KMS-11 (cell line): ENCODE data around the gene CC2D2A.

Experiments used
- H2AFZ ChIP-seq: fragments of 200-600 bp; sonication (generic); 2 replicates; pipeline ENCODE4 v1.6.1; 2016; ENCODE audit warnings: antibody characterized with exemption, mixed run types, low read depth
- H3K27ac ChIP-seq: fragments of 200-600 bp; sonication (generic); 2 replicates; pipeline ENCODE4 v1.6.1; 2016; ENCODE audit warnings: mild to moderate bottlenecking, mixed run types
- H3K27me3 ChIP-seq: fragments of 200-600 bp; sonication (generic); 2 replicates; pipeline ENCODE4 v1.6.1; 2017; ENCODE audit warnings: mild to moderate bottlenecking, low read depth, mixed run types, moderate library complexity; ENCODE audit not compliant: insufficient read depth
- H3K36me3 ChIP-seq: fragments of 200-600 bp; sonication (generic); 2 replicates; pipeline ENCODE4 v1.6.1; 2017; ENCODE audit warnings: mild to moderate bottlenecking, mixed run types; ENCODE audit not compliant: insufficient read depth
- H3K4me1 ChIP-seq: fragments of 200-600 bp; sonication (generic); 2 replicates; pipeline ENCODE4 v1.6.1; 2016; ENCODE audit warnings: mild to moderate bottlenecking, low read depth, mixed run types; ENCODE audit not compliant: poor library complexity, severe bottlenecking
- H3K4me2 ChIP-seq: fragments of 200-600 bp; sonication (generic); 2 replicates; pipeline ENCODE4 v1.7.0; 2016; ENCODE audit warnings: mild to moderate bottlenecking, mixed run types
- H3K4me3 ChIP-seq: fragments of 200-600 bp; sonication (generic); IDR thresholded peaks from 2 replicates; pipeline ENCODE4 v1.6.1; 2017; ENCODE audit warnings: low read depth, low read length, mixed read lengths; ENCODE audit not compliant: insufficient read depth
- H3K79me2 ChIP-seq: fragments of 200-600 bp; sonication (generic); 2 replicates; pipeline ENCODE4 v1.6.1; 2016; ENCODE audit warnings: low read depth, mixed run types; ENCODE audit not compliant: insufficient read depth
- H3K9ac ChIP-seq: fragments of 200-600 bp; sonication (generic); 2 replicates; pipeline ENCODE4 v1.6.1; 2016; ENCODE audit warnings: mild to moderate bottlenecking, mixed run types
- H4K20me1 ChIP-seq: fragments of 200-600 bp; sonication (generic); 2 replicates; pipeline ENCODE4 v1.6.1; 2016; ENCODE audit warnings: mild to moderate bottlenecking, mixed run types; ENCODE audit not compliant: insufficient read depth
- CTCF ChIP-seq: fragments of 200-600 bp; sonication (generic); conservative IDR thresholded peaks from 2 replicates; pipeline ENCODE4 v1.6.1; 2017; ENCODE audit warnings: low read depth, mild to moderate bottlenecking, antibody characterized with exemption, low read length, moderate library complexity, mixed read lengths

Gene CC2D2A

GRCh38 chr4:15535599-15535998 is 65.9 kb downstream of the CC2D2A start:
- H3K4me2 ChIP-seq, result no peak overlapping the region
- no peak overlapping the region for H3K9ac ChIP-seq
- no peaks in the 10 kb centered on the region for H3K4me1 ChIP-seq

GRCh38 chr4:15536552-15537499 is 67.1 kb downstream of the CC2D2A start:
- no peaks in the 10 kb centered on the region for H4K20me1 ChIP-seq
- H3K27ac ChIP-seq, result no peak overlapping the region
- H3K4me2 ChIP-seq, result no peak overlapping the region
- no peak overlapping the region for H3K9ac ChIP-seq
- no peak overlapping the region for H2AFZ ChIP-seq
- H3K4me1 ChIP-seq, result no peaks in the 10 kb centered on the region
- TF ChIP-seq CTCF, result no peak
- H3K4me3 ChIP-seq, result no peak overlapping the region
- no peaks in the 10 kb centered on the region for H3K36me3 ChIP-seq
- H3K27me3 ChIP-seq, result no peaks in the 10 kb centered on the region
- no peaks in the 10 kb centered on the region for H3K79me2 ChIP-seq

More at GRCh38 chr4:15535599-15535998, 65.9 kb downstream of the CC2D2A start:
- Histone ChIP-seq H2AFZ (no peak overlapping the region), H3K79me2 (no peaks in the 10 kb centered on the region), H3K36me3 (no peaks in the 10 kb centered on the region), H3K27ac (no peak overlapping the region), H3K4me3 (no peak overlapping the region), H4K20me1 (no peaks in the 10 kb centered on the region), H3K27me3 (no peaks in the 10 kb centered on the region)
- no peak for TF ChIP-seq CTCF

DNA sequence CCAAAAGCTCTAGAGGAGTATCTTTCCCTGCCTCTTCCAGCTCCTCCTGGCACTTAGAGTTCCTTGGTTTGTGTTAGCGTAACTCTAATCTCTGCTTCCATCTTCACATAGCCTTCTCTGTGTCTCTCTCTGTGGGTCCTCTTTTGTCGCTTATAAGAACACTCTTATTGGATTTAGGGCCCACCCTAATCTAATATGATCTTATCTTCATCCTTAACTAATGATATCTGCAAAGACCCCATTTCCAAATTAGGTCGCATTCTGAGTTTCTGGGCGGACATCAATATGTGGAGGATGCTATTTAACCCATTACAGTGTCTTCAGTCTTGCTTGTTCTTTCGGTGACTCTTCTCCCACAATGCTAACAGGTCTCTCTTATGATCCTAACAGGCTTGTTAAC is 72.3 kb downstream of the CC2D2A start:
- no peak overlapping the region for H3K27ac ChIP-seq
- no peak overlapping the region for H3K4me2 ChIP-seq
- no peak overlapping the region for H2AFZ ChIP-seq
- no peaks in the 10 kb centered on the region for H3K27me3 ChIP-seq
- H3K9ac ChIP-seq, result no peak overlapping the region
- TF ChIP-seq CTCF, result no peak
- H3K36me3 ChIP-seq, result no peaks in the 10 kb centered on the region
- no peaks in the 10 kb centered on the region for H3K79me2 ChIP-seq
- no peaks in the 10 kb centered on the region for H3K4me1 ChIP-seq
- no peaks in the 10 kb centered on the region for H4K20me1 ChIP-seq
- H3K4me3 ChIP-seq, result no peak overlapping the region

- Histone ChIP-seq H3K27ac (no peak overlapping the region), H4K20me1 (no peaks in the 10 kb centered on the region), H2AFZ (no peak overlapping the region), H3K4me3 (no peak overlapping the region), H3K4me1 (no peaks in the 10 kb centered on the region), H3K36me3 (no peaks in the 10 kb centered on the region), H3K27me3 (no peaks in the 10 kb centered on the region), H3K79me2 (no peaks in the 10 kb centered on the region), H3K4me2 (no peak overlapping the region), H3K9ac (no peak overlapping the region)
- TF ChIP-seq CTCF, result no peak
These were observed 73.1 kb downstream of the CC2D2A start for GRCh38 chr4:15542760-15543159.
